Activated T-helper 1 cell treated with anti-CD3 and anti-CD28 coated beads, Interleukin-12 subunit alpha, Interleukin-12 subunit beta, Interleukin-2, Interleukin-4 antibody, amounts not matched to agents 30 ng/mL and 10 ng/mL and 1 ng/mL, durations not matched to agents 14 hours and 24 hours and 36 hours (primary cell): ENCODE measurements around the gene ANKRD6. TPM values are rescaled to one million over a fixed set of nuclear protein-coding genes. Genes with fewer than 3 reads are reported as not detected.

Experiments used
- DNase-seq: peaks from one replicate; pipeline ENCODE4 v3.0.0; 2021; ENCODE audit warnings: low spot score
- H3K27ac Mint-ChIP-seq: one replicate; pipeline ENCODE4 v1.8.0; 2021; ENCODE audit warnings: mild to moderate bottlenecking, mixed read lengths
- H3K27me3 Mint-ChIP-seq: one replicate; pipeline ENCODE4 v1.8.0; 2022; ENCODE audit warnings: mild to moderate bottlenecking, moderate library complexity, mixed read lengths; ENCODE audit not compliant: insufficient read depth
- H3K36me3 Mint-ChIP-seq: one replicate; pipeline ENCODE4 v1.8.0; 2021; ENCODE audit warnings: low read depth, mixed read lengths
- H3K4me1 Mint-ChIP-seq: one replicate; pipeline ENCODE4 v1.8.0; 2021; ENCODE audit warnings: low read depth, mixed read lengths
- H3K4me3 Mint-ChIP-seq: one replicate; pipeline ENCODE4 v1.8.0; 2021; ENCODE audit warnings: mild to moderate bottlenecking, moderate library complexity, mixed read lengths
- H3K9me3 Mint-ChIP-seq: one replicate; pipeline ENCODE4 v1.8.0; 2021; ENCODE audit warnings: mixed read lengths
- intact Hi-C: fragments of 100-400 bp; cut with micrococcal nuclease; formaldehyde crosslinking; loops from one replicate; pipeline ENCODE4 v1.15.1; 2024
- total RNA-seq: library from RNA; stranded (reverse); gene quantifications from 2 replicates; pipeline ENCODE4 v1.2.3, GENCODE V29; 2022

Gene ANKRD6
- total RNA-seq, 1 donor from 2014 or later, result 2.3 TPM

GRCh38 chr6:89542081-89542857 lies 109.3 kb downstream of the ANKRD6 start:
- Mint-ChIP-seq H3K36me3 (no peaks in the 10 kb centered on the region), H3K4me3 (no peak overlapping the region), H3K4me1 (no peaks in the 10 kb centered on the region), H3K27me3 (peaks cover 13% of the 10 kb centered on the region), H3K27ac (no peak overlapping the region), H3K9me3 (no peaks in the 10 kb centered on the region)
- intact Hi-C loops, result no loop called here
- DNase-seq, result no peak

- Mint-ChIP-seq H3K27me3 (peaks cover 13% of the 10 kb centered on the region), H3K9me3 (no peaks in the 10 kb centered on the region), H3K27ac (no peak overlapping the region), H3K4me1 (no peaks in the 10 kb centered on the region), H3K4me3 (no peak overlapping the region), H3K36me3 (no peaks in the 10 kb centered on the region)
- intact Hi-C loops, result no loop called here
- DNase-seq, result no peak
Measured at GRCh38 chr6:89542866-89543265, 109.9 kb downstream of the ANKRD6 start.

- intact Hi-C loops, result no loop called here
- H3K36me3 Mint-ChIP-seq, result no peaks in the 10 kb centered on the region
- peaks cover 5% of the 10 kb centered on the region for H3K27me3 Mint-ChIP-seq
- H3K27ac Mint-ChIP-seq, result no peak overlapping the region
- H3K4me3 Mint-ChIP-seq, result no peak overlapping the region
- H3K9me3 Mint-ChIP-seq, result no peaks in the 10 kb centered on the region
- no peaks in the 10 kb centered on the region for H3K4me1 Mint-ChIP-seq
- no peak for DNase-seq
Measured at GRCh38 chr6:89547281-89547680, 114.3 kb downstream of the ANKRD6 start.

GRCh38 chr6:89553431-89553830 lies 120.5 kb downstream of the ANKRD6 start:
- Mint-ChIP-seq H3K4me1 (no peaks in the 10 kb centered on the region), H3K27ac (no peak overlapping the region), H3K4me3 (no peak overlapping the region), H3K27me3 (peaks cover 7% of the 10 kb centered on the region), H3K36me3 (no peaks in the 10 kb centered on the region), H3K9me3 (no peaks in the 10 kb centered on the region)
- no peak for DNase-seq
- intact Hi-C loops, result no loop called here

- Mint-ChIP-seq H3K4me3 (no peak overlapping the region), H3K4me1 (no peaks in the 10 kb centered on the region), H3K27ac (no peak overlapping the region), H3K27me3 (peaks cover 6% of the 10 kb centered on the region), H3K9me3 (no peaks in the 10 kb centered on the region), H3K36me3 (no peaks in the 10 kb centered on the region)
- DNase-seq, result no peak
- intact Hi-C loops, result no loop called here
Measured at GRCh38 chr6:89554106-89554505, 121.2 kb downstream of the ANKRD6 start.

- peaks cover 6% of the 10 kb centered on the region for H3K27me3 Mint-ChIP-seq
- H3K27ac Mint-ChIP-seq, result no peak overlapping the region
- H3K9me3 Mint-ChIP-seq, result no peaks in the 10 kb centered on the region
- no peaks in the 10 kb centered on the region for H3K36me3 Mint-ChIP-seq
- H3K4me1 Mint-ChIP-seq, result no peaks in the 10 kb centered on the region
- H3K4me3 Mint-ChIP-seq, result no peak overlapping the region
- intact Hi-C loops, result no loop called here
- DNase-seq, result no peak
Measured at GRCh38 chr6:89555031-89555430, 122.1 kb downstream of the ANKRD6 start.

- Mint-ChIP-seq H3K9me3 (no peaks in the 10 kb centered on the region), H3K36me3 (no peaks in the 10 kb centered on the region), H3K4me1 (no peaks in the 10 kb centered on the region), H3K27ac (no peak overlapping the region), H3K4me3 (no peak overlapping the region), H3K27me3 (peaks cover 6% of the 10 kb centered on the region)
- intact Hi-C loops, result no loop called here
- no peak for DNase-seq
Measured at GRCh38 chr6:89555806-89556205, 122.9 kb downstream of the ANKRD6 start.

- H3K9me3 Mint-ChIP-seq, result no peaks in the 10 kb centered on the region
- no peaks in the 10 kb centered on the region for H3K4me1 Mint-ChIP-seq
- no peak overlapping the region for H3K27ac Mint-ChIP-seq
- DNase-seq, result no peak
- H3K36me3 Mint-ChIP-seq, result no peaks in the 10 kb centered on the region
- peaks cover 15% of the 10 kb centered on the region for H3K27me3 Mint-ChIP-seq
- intact Hi-C loops, result no loop called here
- H3K4me3 Mint-ChIP-seq, result no peak overlapping the region
Measured at GRCh38 chr6:89559487-89559886, 126.5 kb downstream of the ANKRD6 start.

- Mint-ChIP-seq H3K36me3 (no peaks in the 10 kb centered on the region), H3K27ac (no peak overlapping the region), H3K27me3 (peaks cover 14% of the 10 kb centered on the region), H3K9me3 (no peaks in the 10 kb centered on the region), H3K4me1 (no peaks in the 10 kb centered on the region), H3K4me3 (no peak overlapping the region)
- intact Hi-C loops, result no loop called here
- DNase-seq, result no peak
Measured at GRCh38 chr6:89562093-89562973, 129.4 kb downstream of the ANKRD6 start.

- peaks cover 14% of the 10 kb centered on the region for H3K27me3 Mint-ChIP-seq
Measured at GRCh38 chr6:89563866-89564265, 130.9 kb downstream of the ANKRD6 start.

GRCh38 chr6:89564752-89565427 lies 131.9 kb downstream of the ANKRD6 start:
- intact Hi-C loops, result no loop called here
- Mint-ChIP-seq H3K27me3 (peaks cover 14% of the 10 kb centered on the region), H3K27ac (no peak overlapping the region), H3K4me3 (no peak overlapping the region), H3K36me3 (no peaks in the 10 kb centered on the region), H3K9me3 (no peaks in the 10 kb centered on the region), H3K4me1 (no peaks in the 10 kb centered on the region)
- no peak for DNase-seq

More at GRCh38 chr6:89563866-89564265, 130.9 kb downstream of the ANKRD6 start:
- Mint-ChIP-seq H3K36me3 (no peaks in the 10 kb centered on the region), H3K27ac (no peak overlapping the region), H3K4me1 (no peaks in the 10 kb centered on the region), H3K4me3 (no peak overlapping the region), H3K9me3 (no peaks in the 10 kb centered on the region)
- no peak for DNase-seq
- intact Hi-C loops, result no loop called here

- Mint-ChIP-seq H3K9me3 (no peaks in the 10 kb centered on the region), H3K36me3 (no peaks in the 10 kb centered on the region), H3K27me3 (peaks cover 17% of the 10 kb centered on the region), H3K4me3 (no peak overlapping the region), H3K4me1 (no peaks in the 10 kb centered on the region), H3K27ac (no peak overlapping the region)
- intact Hi-C loops, result no loop called here
- no peak for DNase-seq
Measured at GRCh38 chr6:89566008-89566800, 133.3 kb downstream of the ANKRD6 start.
